RWPE2 (cell line): ENCODE data around the gene IPO9.

Source experiments
- ATAC-seq: fragments of 200-7000 bp; cut with Tn5 transposase; 3 replicates; pipeline ENCODE4 v1.9.1; 2021; ENCODE audit warnings: low read depth
- DNase-seq: peaks from one replicate; pipeline ENCODE4 v3.0.0-alpha.2; 2020; ENCODE audit warnings: low spot score
- H3K27ac ChIP-seq: fragments of 450-650 bp; 2 replicates; pipeline ENCODE4 v1.5.1; 2017; ENCODE audit warnings: mild to moderate bottlenecking; ENCODE audit not compliant: poor library complexity, severe bottlenecking
- H3K27me3 ChIP-seq: fragments of 250-450 bp; sonication (Bioruptor Pico); 2 replicates; pipeline ENCODE4 v1.5.1; 2021; ENCODE audit warnings: mild to moderate bottlenecking, moderate library complexity; ENCODE audit not compliant: insufficient read depth, poor library complexity, severe bottlenecking
- H3K36me3 ChIP-seq: fragments of 250-450 bp; sonication (Bioruptor Pico); 2 replicates; pipeline ENCODE4 v1.5.1; 2020; ENCODE audit warnings: low read depth, mild to moderate bottlenecking, moderate library complexity
- H3K4me1 ChIP-seq: fragments of 250-450 bp; sonication (Bioruptor Pico); 2 replicates; pipeline ENCODE4 v1.5.1; 2021; ENCODE audit warnings: mild to moderate bottlenecking, moderate library complexity; ENCODE audit not compliant: insufficient read depth, poor library complexity, severe bottlenecking
- H3K4me3 ChIP-seq: fragments of 250-450 bp; sonication (Bioruptor Pico); 2 replicates; pipeline ENCODE4 v1.5.1; 2021; ENCODE audit warnings: mild to moderate bottlenecking, moderate library complexity; ENCODE audit not compliant: severe bottlenecking
- H3K9me3 ChIP-seq: fragments of 250-450 bp; sonication (Bioruptor Pico); 2 replicates; pipeline ENCODE4 v1.5.1; 2021; ENCODE audit warnings: mild to moderate bottlenecking, moderate library complexity; ENCODE audit not compliant: severe bottlenecking
- CTCF ChIP-seq: fragments of 450-650 bp; IDR thresholded peaks from one replicate; pipeline ENCODE4 v1.5.1; 2017; ENCODE audit warnings: mild to moderate bottlenecking, moderate library complexity; ENCODE audit not compliant: poor library complexity, severe bottlenecking

The IPO9 gene

GRCh38 chr1:201930137-201930536 lies 101.2 kb downstream of the IPO9 start:
- no peak for DNase-seq
- no peak for ATAC-seq
- Histone ChIP-seq H3K4me3 (no peak overlapping the region), H3K4me1 (peaks cover 3% of the 10 kb centered on the region), H3K36me3 (no peaks in the 10 kb centered on the region), H3K27ac (no peak overlapping the region), H3K9me3 (no peaks in the 10 kb centered on the region), H3K27me3 (no peaks in the 10 kb centered on the region)
- TF ChIP-seq CTCF, result no peak

GRCh38 chr1:201930803-201931202 lies 101.8 kb downstream of the IPO9 start:
- H3K27me3 ChIP-seq, result no peaks in the 10 kb centered on the region
- H3K9me3 ChIP-seq, result no peaks in the 10 kb centered on the region
- ATAC-seq (no peak), DNase-seq (no peak)
- no peaks in the 10 kb centered on the region for H3K36me3 ChIP-seq
- TF ChIP-seq CTCF, result no peak
- H3K4me3 ChIP-seq, result no peak overlapping the region
- H3K4me1 ChIP-seq, result peaks cover 3% of the 10 kb centered on the region
- no peak overlapping the region for H3K27ac ChIP-seq
